Thymus (tissue), 14 donors: ENCODE measurements around the gene ANKRD22. TPM values are rescaled to one million over a fixed set of nuclear protein-coding genes. Genes with fewer than 3 reads are reported as not detected.

Experiments used
- DNase-seq, 9 donors: peaks; one replicate each; pipeline ENCODE4 v3.0.0-alpha.2; 2013; ENCODE audit warnings: low spot score in 9 of 9, low read depth in 6 of 9, missing footprints in 1 of 9
- H3K27ac ChIP-seq, 2 donors: one replicate each; pipeline ENCODE4 v1.5.1; 2013; ENCODE audit warnings: control low read depth in 1 of 2, low read depth in 1 of 2, low read length in 1 of 2, mild to moderate bottlenecking in 1 of 2, moderate library complexity in 1 of 2
- H3K27me3 ChIP-seq, 2 donors: one replicate each; pipeline ENCODE4 v1.5.1; 2013; ENCODE audit warnings: low read length in 1 of 2; ENCODE audit not compliant: control insufficient read depth in 2 of 2, insufficient read depth in 1 of 2
- H3K36me3 ChIP-seq, 2 donors: one replicate each; pipeline ENCODE4 v1.5.1; 2013; ENCODE audit warnings: low read length in 1 of 2, mild to moderate bottlenecking in 1 of 2, moderate library complexity in 1 of 2; ENCODE audit not compliant: control insufficient read depth in 2 of 2, insufficient read depth in 2 of 2
- H3K4me1 ChIP-seq, 2 donors: one replicate each; pipeline ENCODE4 v1.5.1; 2013; ENCODE audit warnings: low read length in 2 of 2; ENCODE audit not compliant: control insufficient read depth in 2 of 2, insufficient read depth in 2 of 2
- H3K4me3 ChIP-seq, 2 donors: one replicate each; pipeline ENCODE4 v1.5.1; 2013; ENCODE audit warnings: low read length in 2 of 2, control low read depth in 1 of 2, mild to moderate bottlenecking in 1 of 2
- H3K9me3 ChIP-seq, 2 donors: one replicate each; pipeline ENCODE4 v1.5.1; 2013; ENCODE audit warnings: low read length in 1 of 2, mild to moderate bottlenecking in 1 of 2; ENCODE audit not compliant: control insufficient read depth in 2 of 2, insufficient read depth in 1 of 2
- WGBS: extraction: QIAGEN DNeasy Blood & Tissue Kit; methylation state at CpG from one replicate; pipeline ENCODE4 v1.1.7; 2013; 5-methylcytosine and 5-hydroxymethylcytosine counted together
- long read RNA-seq, 10 donors: transcript quantifications; one replicate each; lab custom pipeline, GENCODE V29; 2026
- polyA plus RNA-seq: library from polyadenylated mRNA; stranded (reverse); fragments of 200-250 nt; gene quantifications from one replicate; pipeline ENCODE4 v1.2.3, GENCODE V29; 2013
- total RNA-seq: library from RNA; stranded (reverse); fragments of 120-200 nt; gene quantifications from one replicate; pipeline ENCODE4 v1.2.4, GENCODE V29; 2013
- donor health status: healthy.

The ANKRD22 gene
- total RNA-seq (15.5 TPM), polyA plus RNA-seq (11.6 TPM)
- long read RNA-seq, donor 1, partial matches to known transcripts: 0 of 1 reads
- long read RNA-seq, donor 1, other reads (novel, unspliced or antisense): 0 of 1 reads
- long read RNA-seq, donor 2: 0 reads
- long read RNA-seq, donor 3, partial matches to known transcripts: 0 of 4 reads
- long read RNA-seq, donor 3, other reads (novel, unspliced or antisense): 0 of 4 reads
- long read RNA-seq, donor 4, transcript ANKRD22-201 (6 exons, 1,596 nt): major isoform, 5 of 5 reads
- long read RNA-seq, donor 4, partial matches to known transcripts: 0 of 5 reads
- long read RNA-seq, donor 4, other reads (novel, unspliced or antisense): 0 of 5 reads
- long read RNA-seq, donor 5, transcript ANKRD22-201 (6 exons, 1,596 nt): major isoform, 9 of 26 reads
- long read RNA-seq, donor 5, partial matches to known transcripts: 17 of 26 reads
- long read RNA-seq, donor 5, other reads (novel, unspliced or antisense): 0 of 26 reads
- long read RNA-seq, donor 6, partial matches to known transcripts: 0 of 4 reads
- long read RNA-seq, donor 6, other reads (novel, unspliced or antisense): 0 of 4 reads
- long read RNA-seq, donor 7, transcript ANKRD22-201 (6 exons, 1,596 nt): major isoform, 7 of 8 reads
- long read RNA-seq, donor 7, partial matches to known transcripts: 0 of 8 reads
- long read RNA-seq, donor 7, other reads (novel, unspliced or antisense): 0 of 8 reads
- long read RNA-seq, donor 8, partial matches to known transcripts: 0 of 5 reads
- long read RNA-seq, donor 8, other reads (novel, unspliced or antisense): 0 of 5 reads
- long read RNA-seq, donor 9, partial matches to known transcripts: 0 of 4 reads
- long read RNA-seq, donor 9, other reads (novel, unspliced or antisense): 0 of 4 reads
- long read RNA-seq, donor 10, transcript ANKRD22-201 (6 exons, 1,596 nt): major isoform, 8 of 8 reads
- long read RNA-seq, donor 10, partial matches to known transcripts: 0 of 8 reads
- long read RNA-seq, donor 10, other reads (novel, unspliced or antisense): 0 of 8 reads

DNA sequence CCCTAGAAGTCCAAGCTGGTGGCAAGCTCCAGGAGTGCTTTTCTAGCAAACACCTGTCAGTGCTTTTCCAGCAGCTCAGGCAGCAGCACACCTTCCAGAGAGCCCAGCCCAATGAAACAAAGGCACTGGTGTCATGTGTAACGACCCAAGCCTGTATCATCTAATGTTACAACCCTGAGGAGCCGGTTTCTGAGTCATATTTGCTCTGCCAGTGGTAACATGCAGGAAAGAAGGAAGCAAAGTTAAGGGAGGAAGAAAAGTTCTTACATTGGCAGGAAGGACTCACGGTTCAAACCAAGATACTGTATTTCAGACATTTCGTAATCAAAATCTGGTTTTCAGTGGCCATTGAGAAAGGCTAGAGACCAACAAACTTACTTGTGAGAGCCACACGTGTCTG lies at the start of gene ANKRD22:
ANKRD22 (minus strand) TSS at position 139 of the 400 bp plus-strand sequence. CDS start 237 bp downstream, outside the sequence.
- DNase-seq: peak in 1 of 9 donors; percentile 41
- no peaks in the 10 kb centered on the region for H3K9me3 ChIP-seq
- no peaks in the 10 kb centered on the region for H3K4me1 ChIP-seq
- H3K27ac ChIP-seq: peak within 1 kb of the TSS in 1 of 2 donors; percentile 55
- H3K27me3 ChIP-seq: no peaks in the 10 kb centered on the region
- H3K36me3 ChIP-seq: no peaks in the 10 kb centered on the region
- 86% methylated on average over 5 of the region's 5 CpGs for WGBS
- peak within 1 kb of the TSS in 1 of 2 donors; percentile 6 for H3K4me3 ChIP-seq

DNA sequence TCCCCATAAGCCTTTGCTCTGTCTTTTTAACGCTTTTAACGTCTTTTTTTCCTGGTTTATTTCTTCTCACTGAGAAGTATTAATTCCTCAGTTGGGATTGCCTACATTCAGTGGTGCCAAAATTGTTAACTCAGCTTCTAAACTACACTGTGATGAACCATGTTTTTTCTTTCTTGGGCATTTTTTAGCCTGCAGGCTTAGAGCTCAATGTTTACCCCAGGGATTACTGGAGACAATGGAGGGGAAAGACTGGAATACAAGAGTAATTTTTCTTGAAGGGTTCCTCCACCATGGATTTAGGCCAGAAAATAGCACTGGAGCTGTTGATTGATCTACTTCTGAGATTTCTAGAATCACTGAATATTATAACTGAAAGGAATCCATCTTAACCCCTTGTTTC lies 48.2 kb upstream of the ANKRD22 start:
- no peak for DNase-seq
- Histone ChIP-seq H3K27me3 (no peaks in the 10 kb centered on the region), H3K4me3 (no peak overlapping the region), H3K27ac (no peak overlapping the region), H3K9me3 (no peaks in the 10 kb centered on the region), H3K36me3 (peaks cover 16 to 38% of the 10 kb centered on the region in 2 donors), H3K4me1 (no peaks in the 10 kb centered on the region)
- WGBS: 98% methylated on average over 2 of the region's 2 CpGs

DNA sequence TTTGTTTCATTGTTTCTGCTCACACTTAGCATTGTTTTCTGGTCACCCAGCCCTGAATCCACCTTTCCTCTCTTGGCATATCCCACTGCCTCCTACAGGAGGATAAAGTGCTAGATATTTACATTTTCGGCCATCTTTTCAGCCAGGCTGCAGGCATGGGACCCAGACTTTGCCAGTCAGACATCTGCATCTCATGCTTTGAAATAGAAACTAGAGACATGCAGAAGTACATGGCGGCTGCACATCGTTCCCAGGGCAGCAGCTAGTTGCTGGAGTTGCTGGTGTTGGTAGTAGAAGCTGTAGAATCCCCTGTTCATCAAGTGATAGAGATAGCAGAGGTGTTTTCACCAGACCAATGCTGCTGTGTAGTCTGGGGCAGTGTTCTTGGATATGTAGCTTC lies 47.1 kb upstream of the ANKRD22 start:
- Histone ChIP-seq H3K36me3 (peaks cover 9 to 30% of the 10 kb centered on the region in 2 donors), H3K4me3 (no peak overlapping the region), H3K27me3 (no peaks in the 10 kb centered on the region), H3K27ac (no peak overlapping the region), H3K9me3 (no peaks in the 10 kb centered on the region), H3K4me1 (no peaks in the 10 kb centered on the region)
- 96% methylated on average over 3 of the region's 3 CpGs for WGBS
- DNase-seq: no peak

DNA sequence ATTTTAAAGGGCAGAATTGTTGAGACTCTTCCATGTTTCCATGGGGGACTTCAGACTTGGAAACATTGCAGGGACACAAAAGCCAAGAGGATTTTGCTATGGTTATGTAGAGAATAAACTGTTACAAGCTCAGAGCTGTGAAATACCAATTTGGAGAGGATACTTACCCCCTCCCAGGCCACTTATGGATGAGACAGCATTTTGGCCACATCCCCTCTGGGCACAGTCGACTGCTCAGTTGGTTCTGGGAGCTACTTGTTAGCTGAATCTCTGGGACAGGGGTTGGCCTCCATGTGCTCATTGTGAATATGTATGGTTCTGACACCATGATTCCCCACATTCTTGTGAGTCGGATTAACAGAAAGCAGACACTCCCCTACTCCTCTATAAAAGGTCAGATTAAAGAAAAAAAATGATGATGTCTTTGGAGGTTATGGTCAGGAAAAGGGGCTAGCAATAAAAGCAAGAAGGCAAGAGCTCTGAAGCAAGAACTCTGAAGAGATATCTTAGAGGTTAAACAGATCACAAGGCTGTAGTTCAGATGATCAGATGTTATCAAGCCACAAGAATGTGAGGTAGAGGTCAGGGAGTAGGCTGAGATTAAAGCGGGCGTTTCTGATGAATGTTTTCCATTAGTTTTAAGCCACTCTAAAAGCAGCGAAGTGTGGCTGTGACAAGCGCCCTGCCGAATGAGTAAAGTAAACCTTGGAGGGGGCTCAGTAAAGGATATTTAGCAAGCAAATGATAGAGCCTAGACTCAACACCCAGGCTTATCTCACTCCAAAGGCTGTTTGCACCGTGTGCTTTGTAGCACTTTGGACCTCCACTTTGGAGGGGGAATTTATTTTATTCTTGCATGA lies 45.6 kb upstream of the ANKRD22 start:
- no peaks in the 10 kb centered on the region for H3K4me1 ChIP-seq
- WGBS: 86% methylated on average over 8 of the region's 8 CpGs
- peaks cover 4 to 18% of the 10 kb centered on the region in 2 donors for H3K36me3 ChIP-seq
- H3K27me3 ChIP-seq: no peaks in the 10 kb centered on the region
- H3K9me3 ChIP-seq: no peaks in the 10 kb centered on the region
- peak overlapping the region in 1 of 2 donors; percentile 27 for H3K27ac ChIP-seq
- no peak overlapping the region for H3K4me3 ChIP-seq
- DNase-seq: no peak

DNA sequence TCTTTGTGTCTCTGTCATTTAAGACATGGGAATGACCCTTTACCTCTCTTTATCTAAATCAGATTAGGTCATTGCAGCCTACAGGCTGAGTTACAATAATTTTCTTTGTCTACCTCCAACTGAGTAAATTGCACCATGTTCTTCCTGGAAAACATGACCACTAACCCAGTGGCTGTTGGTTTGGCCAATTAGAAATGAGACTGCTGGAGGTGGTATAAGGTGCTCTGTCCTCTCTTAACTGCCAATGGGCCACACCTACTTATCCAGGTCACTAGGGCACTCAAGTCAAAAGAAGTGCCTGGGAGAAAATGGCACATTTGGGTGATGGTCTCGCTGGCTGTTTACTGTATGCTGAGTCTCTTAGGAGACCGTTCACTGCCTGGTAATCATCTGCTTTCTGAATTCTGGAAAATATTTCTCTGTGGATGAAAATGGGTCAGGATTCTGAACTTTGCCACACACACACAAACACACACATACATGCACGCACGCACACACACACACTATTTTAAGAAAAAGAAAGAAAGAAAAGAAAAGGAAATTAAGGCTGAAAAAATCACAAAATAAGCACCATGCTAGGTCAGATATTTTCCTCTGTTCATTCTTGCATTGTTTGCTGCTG lies 44.8 kb upstream of the ANKRD22 start:
- DNase-seq: no peak
- Histone ChIP-seq H3K27ac (no peak overlapping the region), H3K9me3 (no peaks in the 10 kb centered on the region), H3K4me3 (no peak overlapping the region), H3K4me1 (no peaks in the 10 kb centered on the region), H3K36me3 (peaks cover 0 to 11% of the 10 kb centered on the region in 2 donors), H3K27me3 (no peaks in the 10 kb centered on the region)
- WGBS: 97% methylated on average over 4 of the region's 4 CpGs

DNA sequence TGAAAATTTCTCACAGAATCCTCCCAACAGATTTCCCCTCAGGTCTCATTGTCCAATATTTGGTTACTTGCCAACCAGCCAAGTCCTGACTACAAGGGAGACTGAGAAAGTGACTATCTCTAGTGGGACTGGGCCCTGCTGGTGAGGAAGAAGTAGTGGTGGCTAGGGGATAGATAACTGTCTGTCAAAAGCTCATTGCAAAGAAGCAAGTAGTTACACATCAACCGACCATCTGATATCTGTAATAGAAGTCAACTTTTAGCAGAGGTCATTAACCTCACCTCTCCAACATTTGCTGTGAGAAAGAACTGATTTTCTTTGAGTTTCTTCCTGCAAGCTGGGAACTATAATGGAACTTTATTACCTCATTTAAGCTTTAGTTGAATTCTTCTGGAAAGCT lies 43.6 kb upstream of the ANKRD22 start:
- no peak for DNase-seq
- Histone ChIP-seq H3K4me3 (no peak overlapping the region), H3K9me3 (no peaks in the 10 kb centered on the region), H3K36me3 (peaks cover 0 to 6% of the 10 kb centered on the region in 2 donors), H3K4me1 (no peaks in the 10 kb centered on the region), H3K27me3 (no peaks in the 10 kb centered on the region), H3K27ac (no peak overlapping the region)
- 94% methylated on average over 1 of the region's 1 CpG for WGBS

DNA sequence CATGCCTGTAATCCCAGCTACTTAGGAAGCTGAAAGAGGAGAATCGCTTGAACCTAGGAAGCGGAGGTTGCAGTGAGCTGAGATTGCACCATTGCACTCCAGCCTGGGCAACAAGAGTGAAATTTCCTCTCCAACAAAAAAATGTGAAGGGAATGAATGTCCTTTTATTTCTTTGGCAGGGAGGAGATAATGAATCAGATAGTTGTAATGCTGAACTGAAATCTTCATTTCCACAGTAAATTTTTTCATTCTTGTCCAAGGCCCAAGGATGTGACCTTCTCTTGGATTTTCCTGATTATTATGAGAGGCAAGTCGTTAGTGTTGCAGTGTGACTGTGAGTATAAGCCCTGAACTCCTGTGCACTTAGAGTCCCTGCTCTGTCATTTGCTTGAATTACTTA lies 42.0 kb upstream of the ANKRD22 start:
- no peaks in the 10 kb centered on the region for H3K27me3 ChIP-seq
- H3K9me3 ChIP-seq: no peaks in the 10 kb centered on the region
- H3K4me1 ChIP-seq: no peaks in the 10 kb centered on the region
- H3K36me3 ChIP-seq: peaks cover 0 to 6% of the 10 kb centered on the region in 2 donors
- H3K4me3 ChIP-seq: no peak overlapping the region
- WGBS: 98% methylated on average over 3 of the region's 3 CpGs
- no peak for DNase-seq
- no peak overlapping the region for H3K27ac ChIP-seq

DNA sequence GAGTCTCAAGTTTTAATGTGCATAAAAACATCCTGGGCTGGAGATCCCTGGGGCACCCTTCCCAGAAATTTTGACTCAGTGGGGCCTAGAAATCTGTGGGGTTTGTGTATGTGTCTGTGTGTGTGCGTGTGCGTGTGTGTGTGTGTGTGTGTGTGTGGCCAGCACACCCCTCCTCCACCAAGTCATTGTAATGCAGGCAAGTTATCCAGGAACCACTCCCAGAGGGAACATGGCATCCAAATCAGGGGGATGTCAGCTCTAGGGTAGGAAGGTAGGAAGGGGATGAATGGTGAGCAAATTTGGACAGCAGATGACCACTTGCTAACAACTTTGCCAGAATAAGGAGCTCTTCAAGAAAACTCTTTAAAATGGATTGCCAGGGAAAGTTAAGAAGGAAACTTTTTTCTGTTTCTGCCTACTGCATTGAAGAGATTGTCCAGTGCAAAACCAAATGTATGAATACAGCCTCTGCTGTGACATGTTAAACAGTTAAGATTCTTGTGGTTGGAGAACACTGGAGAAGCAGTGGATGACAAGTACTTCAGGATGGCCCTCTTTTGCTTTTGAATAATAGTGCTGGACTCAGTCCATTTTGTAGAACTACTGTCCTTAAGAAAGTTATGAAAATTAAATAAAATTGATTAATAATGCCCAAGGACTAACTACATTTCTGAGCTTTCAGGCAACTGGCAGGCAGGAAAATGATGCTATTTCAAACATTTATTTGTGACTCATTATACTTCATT lies 40.8 kb upstream of the ANKRD22 start:
- no peaks in the 10 kb centered on the region for H3K27me3 ChIP-seq
- H3K9me3 ChIP-seq: no peaks in the 10 kb centered on the region
- 81% methylated on average over 2 of the region's 2 CpGs for WGBS
- DNase-seq: no peak
- peaks cover 0 to 6% of the 10 kb centered on the region in 2 donors for H3K36me3 ChIP-seq
- peaks cover 0 to 3% of the 10 kb centered on the region in 2 donors for H3K4me1 ChIP-seq
- no peak overlapping the region for H3K27ac ChIP-seq
- H3K4me3 ChIP-seq: no peak overlapping the region
